GM12872 (cell line): ENCODE data around the gene ATF7IP.

Source experiments
- CTCF ChIP-seq: IDR thresholded peaks from 3 replicates; pipeline ENCODE4 v1.5.1; 2011; ENCODE audit warnings: low read depth, mild to moderate bottlenecking, low read length, moderate library complexity; ENCODE audit not compliant: insufficient read depth

The ATF7IP gene

GRCh38 chr12:14460212-14460841 lies 94.8 kb downstream of the ATF7IP start:
- no peak for TF ChIP-seq CTCF

- no peak for TF ChIP-seq CTCF
Measured at GRCh38 chr12:14471497-14471896, 106.0 kb downstream of the ATF7IP start.

- no peak for TF ChIP-seq CTCF
Measured at GRCh38 chr12:14473707-14474287, 108.3 kb downstream of the ATF7IP start.

GRCh38 chr12:14479004-14479403 lies 113.5 kb downstream of the ATF7IP start:
- TF ChIP-seq CTCF, result no peak

GRCh38 chr12:14481201-14481600 lies 115.7 kb downstream of the ATF7IP start:
- no peak for TF ChIP-seq CTCF

- no peak for TF ChIP-seq CTCF
Measured at GRCh38 chr12:14482361-14482760, 116.9 kb downstream of the ATF7IP start.

GRCh38 chr12:14482886-14483285 lies 117.4 kb downstream of the ATF7IP start:
- no peak for TF ChIP-seq CTCF
